ENCODE measurements around the gene TMEM267. TPM values are rescaled to one million over a fixed set of nuclear protein-coding genes. Genes with fewer than 3 reads are reported as not detected.

Gene TMEM267
- polyA plus RNA-seq, 1 donor from 2014 or later = 8.0 TPM

GRCh38 chr5:43432486-43433375 is 50.9 kb downstream of the TMEM267 start:
- Histone ChIP-seq H3K27ac (ENCODE audit: low read length) (no peak overlapping the region), H3K9ac (ENCODE audit: low read length) (no peak overlapping the region), H3K27me3 (ENCODE audit: insufficient read depth, low read depth, low read length) (no peaks in the 10 kb centered on the region), H2AFZ (ENCODE audit: low read depth, low read length) (no peak overlapping the region), H4K20me1 (ENCODE audit: insufficient read depth) (no peaks in the 10 kb centered on the region), H3F3A (ENCODE audit: insufficient read depth, low read length, poor library complexity, severe bottlenecking) (no peaks in the 10 kb centered on the region), H3K79me2 (replicated peaks; ENCODE audit: insufficient read depth, low read length) (no peaks in the 10 kb centered on the region), H3K4me2 (ENCODE audit: low read length) (no peak overlapping the region), H3K9me2 (ENCODE audit: insufficient read depth, low read length) (no peaks in the 10 kb centered on the region), H3K4me3 (ENCODE audit: low read length) (no peak overlapping the region), H3K9me3 (ENCODE audit: low read length) (no peaks in the 10 kb centered on the region), H3K36me3 (ENCODE audit: insufficient read depth, low read length) (no peaks in the 10 kb centered on the region)
- TF ChIP-seq TAF1 (IDR thresholded peaks at IDR 0.05; ENCODE audit: low read depth) = no peak

- no peaks in the 10 kb centered on the region for H3F3A ChIP-seq (ENCODE audit: insufficient read depth, low read length, poor library complexity, severe bottlenecking)
- no peak overlapping the region for H2AFZ ChIP-seq (ENCODE audit: low read depth, low read length)
- no peaks in the 10 kb centered on the region for H3K9me2 ChIP-seq (ENCODE audit: insufficient read depth, low read length)
- no peaks in the 10 kb centered on the region for H3K9me3 ChIP-seq (ENCODE audit: low read length)
- no peak overlapping the region for H3K27ac ChIP-seq (ENCODE audit: low read length)
- TF ChIP-seq TAF1 (IDR thresholded peaks at IDR 0.05; ENCODE audit: low read depth) (no peak), MXI1 (conservative IDR thresholded peaks at IDR 0.05; ENCODE audit: poor library complexity, severe bottlenecking) (no peak), CTCF (IDR thresholded peaks at IDR 0.05; ENCODE audit: poor library complexity, severe bottlenecking) (no peak), EZH2 (IDR thresholded peaks at IDR 0.05; ENCODE audit: borderline replicate concordance, insufficient read depth, low read length, poor library complexity, severe bottlenecking) (no peak), REST (IDR thresholded peaks at IDR 0.05; ENCODE audit: borderline replicate concordance) (no peak), SMC3 (conservative IDR thresholded peaks at IDR 0.05; ENCODE audit: poor library complexity) (no peak), RAD21 (conservative IDR thresholded peaks at IDR 0.05) (no peak), EP300 (conservative IDR thresholded peaks at IDR 0.05; ENCODE audit: poor library complexity, severe bottlenecking) (no peak), POLR2AphosphoS5 (IDR thresholded peaks at IDR 0.05) (no peak)
- H3K36me3 ChIP-seq (ENCODE audit: insufficient read depth, low read length) = no peaks in the 10 kb centered on the region
- H3K79me2 ChIP-seq (replicated peaks; ENCODE audit: insufficient read depth, low read length) = no peaks in the 10 kb centered on the region
- H4K20me1 ChIP-seq (ENCODE audit: insufficient read depth) = no peaks in the 10 kb centered on the region
- H3K4me3 ChIP-seq (ENCODE audit: low read length) = no peak overlapping the region
- H3K27me3 ChIP-seq (ENCODE audit: insufficient read depth, low read depth, low read length) = no peaks in the 10 kb centered on the region
- no peak overlapping the region for H3K9ac ChIP-seq (ENCODE audit: low read length)
- no peak overlapping the region for H3K4me2 ChIP-seq (ENCODE audit: low read length)
Measured at GRCh38 chr5:43429706-43430105, 54.0 kb downstream of the TMEM267 start.

All from neural cell (in vitro differentiated cells).